HepG2 (cell line): Measurements from ENCODE around the gene RPL11. TPM values are rescaled to one million over a fixed set of nuclear protein-coding genes. Genes with fewer than 3 reads are reported as not detected.

Source experiments
- HOXA9 ChIP-seq: sonication (generic); formaldehyde crosslinking; IDR thresholded peaks from 2 replicates; pipeline ENCODE4 v1.8.1; 2022; ENCODE audit warnings: missing genetic modification reagents, mild to moderate bottlenecking, moderate library complexity, borderline replicate concordance
- IKZF4 ChIP-seq: sonication (generic); formaldehyde crosslinking; IDR thresholded peaks from 2 replicates; pipeline ENCODE4 v1.5.1; 2020; ENCODE audit warnings: borderline replicate concordance, mild to moderate bottlenecking, low read depth, missing genetic modification reagents; ENCODE audit errors: not compliant biosample characterization
- KLF13 ChIP-seq: sonication (generic); formaldehyde crosslinking; IDR thresholded peaks from 2 replicates; pipeline ENCODE4 v1.4.0; 2020; ENCODE audit warnings: mild to moderate bottlenecking, missing genetic modification reagents
- SRF ChIP-seq: IDR thresholded peaks from 2 replicates; pipeline ENCODE4 v1.6.1; 2011; ENCODE audit warnings: mild to moderate bottlenecking, low read depth, low read length, moderate library complexity
- ZNF24 ChIP-seq: fragments of 450-650 bp; IDR thresholded peaks from 2 replicates; pipeline ENCODE4 v1.6.1; 2017; ENCODE audit warnings: antibody characterized with exemption, mild to moderate bottlenecking
- ZNF709 ChIP-seq: sonication (generic); formaldehyde crosslinking; IDR thresholded peaks from 2 replicates; pipeline ENCODE4 v1.5.0; 2020; ENCODE audit warnings: mild to moderate bottlenecking, missing genetic modification reagents
- polyA plus RNA-seq, 8 experiments: library from polyadenylated mRNA; depleted of rRNA in 3 of 8; stranded (reverse) in 7 of 8; unstranded in 1 of 8; fragments of >200 nt; fragmentation: Illumina TruSeq in 4 of 8; extraction: Trizol in 4 of 8; gene quantifications; 2 replicates each; pipeline versions ENCODE4 v1.2.1 to v1.2.3, GENCODE V29; 2011 to 2016; ENCODE audit warnings: low read depth in 4 of 8, missing spikeins in 1 of 8, mixed read lengths in 1 of 8; ENCODE audit not compliant: insufficient read depth in 1 of 8
- total RNA-seq, 5 experiments: library from RNA; depleted of rRNA; stranded (reverse); fragments of >200 nt; fragmentation: Illumina TruSeq; extraction: Trizol; gene quantifications; 2 replicates each; pipeline ENCODE4 v1.2.3, GENCODE V29; 2016; ENCODE audit warnings: low read depth in 1 of 5
- TF ChIP-seq, protein P1 (sequence below): sonication (generic); formaldehyde crosslinking; IDR thresholded peaks from 2 replicates; pipeline ENCODE4 v1.5.1; 2020; ENCODE audit warnings: mild to moderate bottlenecking, missing genetic modification reagents, borderline replicate concordance
- TF ChIP-seq, protein P2 (sequence below): sonication (generic); formaldehyde crosslinking; IDR thresholded peaks from 2 replicates; pipeline ENCODE4 v1.4.0; 2020; ENCODE audit warnings: low read depth, mild to moderate bottlenecking, missing genetic modification reagents
- TF ChIP-seq, protein P3 (sequence below): sonication (generic); formaldehyde crosslinking; IDR thresholded peaks from 2 replicates; pipeline ENCODE4 v1.4.0; 2020; ENCODE audit warnings: mild to moderate bottlenecking, missing genetic modification reagents, borderline replicate concordance
- TF ChIP-seq, protein P4 (sequence below): IDR thresholded peaks from 2 replicates; pipeline ENCODE4 v1.6.1; 2018; ENCODE audit warnings: missing genetic modification reagents, mild to moderate bottlenecking, missing compliant biosample characterization
- TF ChIP-seq, protein P5 (sequence below), 2 experiments: sonication (generic) in 1 of 2; formaldehyde crosslinking in 1 of 2; IDR thresholded peaks; 2 replicates each; pipeline versions ENCODE4 v1.5.1 to v1.6.1; 2011 to 2020; ENCODE audit warnings: borderline replicate concordance in 1 of 2, low read depth in 1 of 2, low read length in 1 of 2, mild to moderate bottlenecking in 1 of 2, missing genetic modification reagents in 1 of 2, moderate library complexity in 1 of 2

Gene RPL11
- total and polyA plus RNA-seq, 2 of the 13 experiments (the other 11 are each of a cell fraction or from before 2014, with no cell fraction given), result 1,682 to 2,010 TPM

DNA sequence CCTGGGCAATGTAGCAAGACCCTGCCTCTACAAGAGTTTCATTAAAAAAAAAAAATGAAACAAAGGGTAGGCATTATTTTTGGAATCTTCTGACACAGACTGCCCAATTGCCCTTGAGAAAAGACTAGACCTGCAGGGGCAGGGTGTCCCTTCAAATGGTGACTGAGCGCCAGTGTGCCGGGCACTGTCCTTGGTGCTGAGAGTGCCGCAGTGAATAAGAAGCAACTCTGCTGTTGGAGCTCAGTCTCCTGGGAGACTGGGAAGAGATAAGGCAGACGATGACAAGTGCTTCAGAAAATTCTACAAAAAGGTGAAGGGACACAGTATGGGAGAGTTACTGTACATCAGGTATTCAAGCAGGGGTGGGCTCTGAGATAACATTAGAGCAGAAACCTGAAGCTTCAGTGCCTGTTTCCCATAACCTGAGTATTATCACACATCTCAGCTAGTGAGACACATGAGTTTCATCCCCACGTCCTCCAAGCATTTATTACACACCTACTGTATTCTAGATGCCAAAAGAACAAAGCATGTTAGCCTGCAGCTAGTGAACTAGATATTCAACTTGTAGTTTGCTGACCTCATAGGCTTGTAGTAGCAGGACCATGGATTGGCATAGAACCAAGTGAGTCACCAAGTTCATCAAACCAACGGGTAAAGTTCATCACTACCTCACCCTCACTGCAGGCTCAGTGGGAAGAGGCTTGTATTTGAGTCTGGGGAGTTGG lies 18.4 kb upstream of the RPL11 start (continued):
- TF ChIP-seq KLF13 (CRISPR knock-in tag) (no peak), ZNF709 (CRISPR knock-in tag) (peak; percentile 41; the same call in 1 of the 2 replicates), IKZF4 (CRISPR knock-in tag) (no peak), HOXA9 (CRISPR knock-in tag) (no peak), SRF (no peak), ZNF24 (no peak)
- TF ChIP-seq, protein P1, sequence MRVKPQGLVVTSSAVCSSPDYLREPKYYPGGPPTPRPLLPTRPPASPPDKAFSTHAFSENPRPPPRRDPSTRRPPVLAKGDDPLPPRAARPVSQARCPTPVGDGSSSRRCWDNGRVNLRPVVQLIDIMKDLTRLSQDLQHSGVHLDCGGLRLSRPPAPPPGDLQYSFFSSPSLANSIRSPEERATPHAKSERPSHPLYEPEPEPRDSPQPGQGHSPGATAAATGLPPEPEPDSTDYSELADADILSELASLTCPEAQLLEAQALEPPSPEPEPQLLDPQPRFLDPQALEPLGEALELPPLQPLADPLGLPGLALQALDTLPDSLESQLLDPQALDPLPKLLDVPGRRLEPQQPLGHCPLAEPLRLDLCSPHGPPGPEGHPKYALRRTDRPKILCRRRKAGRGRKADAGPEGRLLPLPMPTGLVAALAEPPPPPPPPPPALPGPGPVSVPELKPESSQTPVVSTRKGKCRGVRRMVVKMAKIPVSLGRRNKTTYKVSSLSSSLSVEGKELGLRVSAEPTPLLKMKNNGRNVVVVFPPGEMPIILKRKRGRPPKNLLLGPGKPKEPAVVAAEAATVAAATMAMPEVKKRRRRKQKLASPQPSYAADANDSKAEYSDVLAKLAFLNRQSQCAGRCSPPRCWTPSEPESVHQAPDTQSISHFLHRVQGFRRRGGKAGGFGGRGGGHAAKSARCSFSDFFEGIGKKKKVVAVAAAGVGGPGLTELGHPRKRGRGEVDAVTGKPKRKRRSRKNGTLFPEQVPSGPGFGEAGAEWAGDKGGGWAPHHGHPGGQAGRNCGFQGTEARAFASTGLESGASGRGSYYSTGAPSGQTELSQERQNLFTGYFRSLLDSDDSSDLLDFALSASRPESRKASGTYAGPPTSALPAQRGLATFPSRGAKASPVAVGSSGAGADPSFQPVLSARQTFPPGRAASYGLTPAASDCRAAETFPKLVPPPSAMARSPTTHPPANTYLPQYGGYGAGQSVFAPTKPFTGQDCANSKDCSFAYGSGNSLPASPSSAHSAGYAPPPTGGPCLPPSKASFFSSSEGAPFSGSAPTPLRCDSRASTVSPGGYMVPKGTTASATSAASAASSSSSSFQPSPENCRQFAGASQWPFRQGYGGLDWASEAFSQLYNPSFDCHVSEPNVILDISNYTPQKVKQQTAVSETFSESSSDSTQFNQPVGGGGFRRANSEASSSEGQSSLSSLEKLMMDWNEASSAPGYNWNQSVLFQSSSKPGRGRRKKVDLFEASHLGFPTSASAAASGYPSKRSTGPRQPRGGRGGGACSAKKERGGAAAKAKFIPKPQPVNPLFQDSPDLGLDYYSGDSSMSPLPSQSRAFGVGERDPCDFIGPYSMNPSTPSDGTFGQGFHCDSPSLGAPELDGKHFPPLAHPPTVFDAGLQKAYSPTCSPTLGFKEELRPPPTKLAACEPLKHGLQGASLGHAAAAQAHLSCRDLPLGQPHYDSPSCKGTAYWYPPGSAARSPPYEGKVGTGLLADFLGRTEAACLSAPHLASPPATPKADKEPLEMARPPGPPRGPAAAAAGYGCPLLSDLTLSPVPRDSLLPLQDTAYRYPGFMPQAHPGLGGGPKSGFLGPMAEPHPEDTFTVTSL (CRISPR knock-in tag), result no peak
- TF ChIP-seq, protein P2, sequence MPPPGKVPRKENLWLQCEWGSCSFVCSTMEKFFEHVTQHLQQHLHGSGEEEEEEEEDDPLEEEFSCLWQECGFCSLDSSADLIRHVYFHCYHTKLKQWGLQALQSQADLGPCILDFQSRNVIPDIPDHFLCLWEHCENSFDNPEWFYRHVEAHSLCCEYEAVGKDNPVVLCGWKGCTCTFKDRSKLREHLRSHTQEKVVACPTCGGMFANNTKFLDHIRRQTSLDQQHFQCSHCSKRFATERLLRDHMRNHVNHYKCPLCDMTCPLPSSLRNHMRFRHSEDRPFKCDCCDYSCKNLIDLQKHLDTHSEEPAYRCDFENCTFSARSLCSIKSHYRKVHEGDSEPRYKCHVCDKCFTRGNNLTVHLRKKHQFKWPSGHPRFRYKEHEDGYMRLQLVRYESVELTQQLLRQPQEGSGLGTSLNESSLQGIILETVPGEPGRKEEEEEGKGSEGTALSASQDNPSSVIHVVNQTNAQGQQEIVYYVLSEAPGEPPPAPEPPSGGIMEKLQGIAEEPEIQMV (CRISPR knock-in tag), result no peak; the same call in 1 of the 2 replicates
- TF ChIP-seq, protein P3, sequence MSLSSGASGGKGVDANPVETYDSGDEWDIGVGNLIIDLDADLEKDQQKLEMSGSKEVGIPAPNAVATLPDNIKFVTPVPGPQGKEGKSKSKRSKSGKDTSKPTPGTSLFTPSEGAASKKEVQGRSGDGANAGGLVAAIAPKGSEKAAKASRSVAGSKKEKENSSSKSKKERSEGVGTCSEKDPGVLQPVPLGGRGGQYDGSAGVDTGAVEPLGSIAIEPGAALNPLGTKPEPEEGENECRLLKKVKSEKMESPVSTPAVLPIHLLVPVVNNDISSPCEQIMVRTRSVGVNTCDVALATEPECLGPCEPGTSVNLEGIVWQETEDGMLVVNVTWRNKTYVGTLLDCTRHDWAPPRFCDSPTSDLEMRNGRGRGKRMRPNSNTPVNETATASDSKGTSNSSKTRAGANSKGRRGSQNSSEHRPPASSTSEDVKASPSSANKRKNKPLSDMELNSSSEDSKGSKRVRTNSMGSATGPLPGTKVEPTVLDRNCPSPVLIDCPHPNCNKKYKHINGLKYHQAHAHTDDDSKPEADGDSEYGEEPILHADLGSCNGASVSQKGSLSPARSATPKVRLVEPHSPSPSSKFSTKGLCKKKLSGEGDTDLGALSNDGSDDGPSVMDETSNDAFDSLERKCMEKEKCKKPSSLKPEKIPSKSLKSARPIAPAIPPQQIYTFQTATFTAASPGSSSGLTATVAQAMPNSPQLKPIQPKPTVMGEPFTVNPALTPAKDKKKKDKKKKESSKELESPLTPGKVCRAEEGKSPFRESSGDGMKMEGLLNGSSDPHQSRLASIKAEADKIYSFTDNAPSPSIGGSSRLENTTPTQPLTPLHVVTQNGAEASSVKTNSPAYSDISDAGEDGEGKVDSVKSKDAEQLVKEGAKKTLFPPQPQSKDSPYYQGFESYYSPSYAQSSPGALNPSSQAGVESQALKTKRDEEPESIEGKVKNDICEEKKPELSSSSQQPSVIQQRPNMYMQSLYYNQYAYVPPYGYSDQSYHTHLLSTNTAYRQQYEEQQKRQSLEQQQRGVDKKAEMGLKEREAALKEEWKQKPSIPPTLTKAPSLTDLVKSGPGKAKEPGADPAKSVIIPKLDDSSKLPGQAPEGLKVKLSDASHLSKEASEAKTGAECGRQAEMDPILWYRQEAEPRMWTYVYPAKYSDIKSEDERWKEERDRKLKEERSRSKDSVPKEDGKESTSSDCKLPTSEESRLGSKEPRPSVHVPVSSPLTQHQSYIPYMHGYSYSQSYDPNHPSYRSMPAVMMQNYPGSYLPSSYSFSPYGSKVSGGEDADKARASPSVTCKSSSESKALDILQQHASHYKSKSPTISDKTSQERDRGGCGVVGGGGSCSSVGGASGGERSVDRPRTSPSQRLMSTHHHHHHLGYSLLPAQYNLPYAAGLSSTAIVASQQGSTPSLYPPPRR (CRISPR knock-in tag), result no peak
- TF ChIP-seq, protein P4, sequence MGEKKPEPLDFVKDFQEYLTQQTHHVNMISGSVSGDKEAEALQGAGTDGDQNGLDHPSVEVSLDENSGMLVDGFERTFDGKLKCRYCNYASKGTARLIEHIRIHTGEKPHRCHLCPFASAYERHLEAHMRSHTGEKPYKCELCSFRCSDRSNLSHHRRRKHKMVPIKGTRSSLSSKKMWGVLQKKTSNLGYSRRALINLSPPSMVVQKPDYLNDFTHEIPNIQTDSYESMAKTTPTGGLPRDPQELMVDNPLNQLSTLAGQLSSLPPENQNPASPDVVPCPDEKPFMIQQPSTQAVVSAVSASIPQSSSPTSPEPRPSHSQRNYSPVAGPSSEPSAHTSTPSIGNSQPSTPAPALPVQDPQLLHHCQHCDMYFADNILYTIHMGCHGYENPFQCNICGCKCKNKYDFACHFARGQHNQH, result 0 out of 2 replicates have a peak, but pooled peaks have one; percentile 31
- TF ChIP-seq, protein P5, sequence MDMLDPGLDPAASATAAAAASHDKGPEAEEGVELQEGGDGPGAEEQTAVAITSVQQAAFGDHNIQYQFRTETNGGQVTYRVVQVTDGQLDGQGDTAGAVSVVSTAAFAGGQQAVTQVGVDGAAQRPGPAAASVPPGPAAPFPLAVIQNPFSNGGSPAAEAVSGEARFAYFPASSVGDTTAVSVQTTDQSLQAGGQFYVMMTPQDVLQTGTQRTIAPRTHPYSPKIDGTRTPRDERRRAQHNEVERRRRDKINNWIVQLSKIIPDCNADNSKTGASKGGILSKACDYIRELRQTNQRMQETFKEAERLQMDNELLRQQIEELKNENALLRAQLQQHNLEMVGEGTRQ (IDR thresholded peaks at IDR 0.05; ENCODE audit: low read depth, low read length), result no peak
- TF ChIP-seq, protein P5 (CRISPR knock-in tag; IDR thresholded peaks at IDR 0.05; ENCODE audit: borderline replicate concordance), result no peak
